Activated CD8-positive, alpha-beta T cell treated with anti-CD3 and anti-CD28 coated beads for 36 hours (primary cell): ENCODE results near the gene TIAM2. TPM values are rescaled to one million over a fixed set of nuclear protein-coding genes. Genes with fewer than 3 reads are reported as not detected.

Source experiments
- ATAC-seq: fragments of 200-7000 bp; cut with Tn5 transposase; one replicate; pipeline ENCODE4 v1.10.0; 2021; ENCODE audit warnings: mild to moderate bottlenecking, moderate library complexity
- CTCF ChIA-PET: fragments of 350-600 bp; sonication (Branson Sonifier 250); formaldehyde crosslinking; loops from one replicate; lab custom pipeline; 2021; ENCODE audit warnings: antibody characterized with exemption; lab: Charles Lee
- POLR2A ChIA-PET: fragments of 350-600 bp; sonication (Branson Sonifier 250); formaldehyde crosslinking; loops from one replicate; lab custom pipeline; 2021; ENCODE audit warnings: antibody characterized with exemption; lab: Charles Lee
- DNase-seq: peaks from one replicate; pipeline ENCODE4 v3.0.0-alpha.2; 2020
- H3K27ac Mint-ChIP-seq: one replicate; pipeline ENCODE4 v1.8.0; 2021; ENCODE audit warnings: mild to moderate bottlenecking, mixed read lengths
- H3K27me3 Mint-ChIP-seq: one replicate; pipeline ENCODE4 v1.8.0; 2021; ENCODE audit warnings: mixed read lengths
- H3K36me3 Mint-ChIP-seq: one replicate; pipeline ENCODE4 v1.8.0; 2021; ENCODE audit warnings: low read depth, mixed read lengths
- H3K4me1 Mint-ChIP-seq: one replicate; pipeline ENCODE4 v1.8.0; 2021; ENCODE audit warnings: low read depth, mixed read lengths
- H3K4me3 Mint-ChIP-seq: one replicate; pipeline ENCODE4 v1.8.0; 2021; ENCODE audit warnings: mild to moderate bottlenecking, moderate library complexity, mixed read lengths
- H3K9me3 Mint-ChIP-seq: one replicate; pipeline ENCODE4 v1.8.0; 2021; ENCODE audit warnings: mixed read lengths
- intact Hi-C: fragments of 100-400 bp; cut with micrococcal nuclease; formaldehyde crosslinking; loops from one replicate; pipeline ENCODE4 v1.10.0; 2022
- total RNA-seq, 2 experiments: library from RNA; stranded (reverse); gene quantifications; one replicate each; pipeline ENCODE4 v1.2.3, GENCODE V29; 2021
- TF ChIP-seq, protein P1 (sequence below): fragments of 200-600 bp; IDR thresholded peaks from one replicate; pipeline ENCODE4 v1.8.0; 2022; ENCODE audit warnings: antibody characterized with exemption, mild to moderate bottlenecking

TIAM2 gene
- total RNA-seq, 2 experiments from 2014 or later = 5.6 to 7.1 TPM

DNA sequence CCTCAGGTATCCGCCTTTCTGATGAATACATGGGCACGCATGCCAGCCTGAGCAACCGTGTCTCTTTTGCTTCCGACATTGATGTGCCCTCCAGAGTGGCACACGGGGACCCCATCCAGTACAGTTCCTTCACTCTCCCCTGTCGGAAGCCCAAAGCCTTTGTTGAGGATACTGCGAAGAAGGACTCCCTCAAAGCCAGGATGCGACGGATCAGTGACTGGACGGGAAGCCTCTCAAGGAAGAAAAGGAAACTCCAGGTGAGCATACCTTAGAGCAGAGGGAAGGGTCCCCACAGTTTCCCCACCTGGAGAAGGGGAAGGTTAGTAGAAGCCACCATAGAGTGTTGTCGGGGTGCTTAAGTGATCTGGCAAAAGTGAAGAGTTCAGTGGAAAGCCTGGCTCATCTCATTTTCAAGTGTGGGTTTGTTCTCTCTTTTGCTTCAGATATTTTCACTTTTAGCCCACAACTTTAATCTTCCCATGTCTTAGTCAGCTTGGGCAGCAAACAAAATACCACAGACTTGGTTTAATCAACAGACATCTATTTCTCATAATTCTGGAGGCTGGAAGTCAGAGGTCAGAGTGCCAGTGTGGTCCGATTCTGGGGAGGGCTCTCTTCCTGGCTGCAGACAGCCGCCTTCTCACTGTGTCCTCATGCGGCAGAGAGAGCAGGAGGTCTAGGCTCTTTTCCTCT lies 135.2 kb downstream of the TIAM2 start:
- CTCF ChIA-PET = interaction anchor here (1.3 kb wide), 1 partner anchor 22 kb away, joined by 4 read pairs; no protein-coding TSS in a partner anchor
- H3K27me3 Mint-ChIP-seq = no peaks in the 10 kb centered on the region
- TF ChIP-seq, protein P1, sequence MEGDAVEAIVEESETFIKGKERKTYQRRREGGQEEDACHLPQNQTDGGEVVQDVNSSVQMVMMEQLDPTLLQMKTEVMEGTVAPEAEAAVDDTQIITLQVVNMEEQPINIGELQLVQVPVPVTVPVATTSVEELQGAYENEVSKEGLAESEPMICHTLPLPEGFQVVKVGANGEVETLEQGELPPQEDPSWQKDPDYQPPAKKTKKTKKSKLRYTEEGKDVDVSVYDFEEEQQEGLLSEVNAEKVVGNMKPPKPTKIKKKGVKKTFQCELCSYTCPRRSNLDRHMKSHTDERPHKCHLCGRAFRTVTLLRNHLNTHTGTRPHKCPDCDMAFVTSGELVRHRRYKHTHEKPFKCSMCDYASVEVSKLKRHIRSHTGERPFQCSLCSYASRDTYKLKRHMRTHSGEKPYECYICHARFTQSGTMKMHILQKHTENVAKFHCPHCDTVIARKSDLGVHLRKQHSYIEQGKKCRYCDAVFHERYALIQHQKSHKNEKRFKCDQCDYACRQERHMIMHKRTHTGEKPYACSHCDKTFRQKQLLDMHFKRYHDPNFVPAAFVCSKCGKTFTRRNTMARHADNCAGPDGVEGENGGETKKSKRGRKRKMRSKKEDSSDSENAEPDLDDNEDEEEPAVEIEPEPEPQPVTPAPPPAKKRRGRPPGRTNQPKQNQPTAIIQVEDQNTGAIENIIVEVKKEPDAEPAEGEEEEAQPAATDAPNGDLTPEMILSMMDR = no peak
- POLR2A ChIA-PET = interaction anchor here (1.2 kb wide), 1 partner anchor 14 kb away, joined by 4 read pairs; no protein-coding TSS in a partner anchor
- H3K36me3 Mint-ChIP-seq = peaks cover 11% of the 10 kb centered on the region
- peak; percentile 61 for ATAC-seq
- DNase-seq = peak; percentile 49
- peak overlapping the region; percentile 83 for H3K27ac Mint-ChIP-seq
- intact Hi-C loops = no loop called here
- no peaks in the 10 kb centered on the region for H3K9me3 Mint-ChIP-seq
- no peak overlapping the region for H3K4me3 Mint-ChIP-seq
- H3K4me1 Mint-ChIP-seq = peaks cover 39% of the 10 kb centered on the region

- Mint-ChIP-seq H3K36me3 (peaks cover 11% of the 10 kb centered on the region), H3K9me3 (no peaks in the 10 kb centered on the region), H3K4me1 (peaks cover 28% of the 10 kb centered on the region), H3K4me3 (no peak overlapping the region), H3K27me3 (no peaks in the 10 kb centered on the region), H3K27ac (no peak overlapping the region)
- DNase-seq (no peak), ATAC-seq (no peak)
- intact Hi-C loops = no loop called here
- ChIA-PET POLR2A (no interaction called here), CTCF (interaction anchor here (1.0 kb wide), 1 partner anchor 21 kb away, joined by 3 read pairs; no protein-coding TSS in a partner anchor)
- TF ChIP-seq, protein P1 = no peak
Measured at GRCh38 chr6:155132617-155133016, 137.5 kb downstream of the TIAM2 start.

GRCh38 chr6:155141002-155141401 lies 145.9 kb downstream of the TIAM2 start:
- no peaks in the 10 kb centered on the region for H3K27me3 Mint-ChIP-seq
- DNase-seq (no peak), ATAC-seq (no peak)
- TF ChIP-seq, protein P1 = no peak
- ChIA-PET CTCF (interaction anchor here (0.8 to 1.4 kb wide), 2 partner anchors 61 to 212 kb away, joined by 3 read pairs; no protein-coding TSS in a partner anchor), POLR2A (no interaction called here)
- peaks cover 23% of the 10 kb centered on the region for H3K4me1 Mint-ChIP-seq
- no peaks in the 10 kb centered on the region for H3K9me3 Mint-ChIP-seq
- H3K4me3 Mint-ChIP-seq = no peak overlapping the region
- peaks cover 8% of the 10 kb centered on the region for H3K36me3 Mint-ChIP-seq
- intact Hi-C loops = no loop called here
- no peak overlapping the region for H3K27ac Mint-ChIP-seq

DNA sequence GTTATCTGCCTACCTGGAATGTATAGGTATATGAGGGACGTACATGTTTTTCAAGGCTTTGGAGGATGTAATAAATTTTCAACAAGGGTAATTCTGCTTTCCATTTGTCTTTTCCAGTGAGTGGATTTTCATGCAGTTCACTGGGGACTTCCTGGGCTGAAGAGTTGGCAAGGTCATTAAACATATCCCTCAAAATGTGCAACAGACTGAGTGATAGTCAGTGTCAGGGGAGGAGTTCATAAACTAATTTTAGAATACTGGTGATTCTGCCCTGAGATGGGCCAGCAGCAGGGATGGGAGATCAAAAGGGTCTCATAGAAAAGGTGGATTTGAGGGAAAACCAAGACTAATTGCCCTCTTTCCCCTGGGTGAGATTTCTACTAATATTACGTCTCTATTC lies 146.4 kb downstream of the TIAM2 start:
- POLR2A ChIA-PET = no interaction called here
- no peaks in the 10 kb centered on the region for H3K9me3 Mint-ChIP-seq
- ATAC-seq = no peak
- H3K36me3 Mint-ChIP-seq = peaks cover 8% of the 10 kb centered on the region
- TF ChIP-seq, protein P1 = no peak
- no peak for DNase-seq
- H3K27ac Mint-ChIP-seq = no peak overlapping the region
- H3K4me3 Mint-ChIP-seq = no peak overlapping the region
- H3K4me1 Mint-ChIP-seq = peaks cover 26% of the 10 kb centered on the region
- intact Hi-C loops = no loop called here
- H3K27me3 Mint-ChIP-seq = no peaks in the 10 kb centered on the region
- CTCF ChIA-PET = no interaction called here
